SK-N-MC (cell line): ENCODE measurements around the gene TCIRG1.

Source experiments
- DNase-seq: peaks from one replicate; pipeline ENCODE4 v3.0.0-alpha.2; 2011; ENCODE audit warnings: low read depth, low spot score
- H3K27ac ChIP-seq: fragments of 200-600 bp; sonication (generic); 2 replicates; pipeline ENCODE4 v1.5.1; 2016; ENCODE audit warnings: mixed run types
- H3K36me3 ChIP-seq: fragments of 200-600 bp; sonication (generic); 2 replicates; pipeline ENCODE4 v1.6.1; 2017; ENCODE audit warnings: antibody characterized with exemption, low read length, mixed read lengths; ENCODE audit not compliant: insufficient read depth
- H3K4me3 ChIP-seq: fragments of 200-600 bp; sonication (generic); 2 replicates; pipeline ENCODE4 v1.5.1; 2016
- H3K9ac ChIP-seq: fragments of 200-600 bp; sonication (generic); 2 replicates; pipeline ENCODE4 v1.8.0; 2017; ENCODE audit warnings: mixed run types, mixed read lengths; ENCODE audit not compliant: insufficient read length
- H3K9me3 ChIP-seq: fragments of 200-600 bp; sonication (generic); 2 replicates; pipeline ENCODE4 v1.6.1; 2017; ENCODE audit warnings: low read depth, mild to moderate bottlenecking, antibody characterized with exemption, low read length, moderate library complexity, mixed read lengths
- EZH2 ChIP-seq: fragments of 200-600 bp; sonication (generic); IDR thresholded peaks from one replicate; pipeline ENCODE4 v1.6.1; 2017; ENCODE audit warnings: antibody characterized with exemption
- FOXP2 ChIP-seq: optimal IDR thresholded peaks from 2 replicates; pipeline ENCODE3; 2011; ENCODE audit warnings: mild to moderate bottlenecking, moderate library complexity; ENCODE audit not compliant: insufficient read depth; ENCODE audit errors: extremely low read length, control extremely low read depth
- POLR2AphosphoS5 ChIP-seq: IDR thresholded peaks from 2 replicates; pipeline ENCODE4 v1.6.1; 2012; ENCODE audit warnings: mild to moderate bottlenecking, low read depth, low read length, borderline replicate concordance

Gene TCIRG1

GRCh38 chr11:68064926-68065325 lies 26.1 kb downstream of the TCIRG1 start:
- Histone ChIP-seq H3K27ac (no peak overlapping the region), H3K36me3 (peaks cover 12% of the 10 kb centered on the region; the same call in 1 of the 2 replicates), H3K9me3 (no peaks in the 10 kb centered on the region), H3K9ac (no peak overlapping the region), H3K4me3 (no peak overlapping the region)
- no peak for DNase-seq
- no peak for TF ChIP-seq FOXP2
- TF ChIP-seq POLR2AphosphoS5, result no peak
- TF ChIP-seq EZH2, result no peak

- Histone ChIP-seq H3K9me3 (no peaks in the 10 kb centered on the region), H3K9ac (no peak overlapping the region), H3K4me3 (no peak overlapping the region), H3K27ac (no peak overlapping the region), H3K36me3 (peaks cover 15% of the 10 kb centered on the region; the same call in 1 of the 2 replicates)
- DNase-seq, result no peak
- TF ChIP-seq FOXP2 (no peak), POLR2AphosphoS5 (no peak), EZH2 (no peak)
These were observed 27.0 kb downstream of the TCIRG1 start for GRCh38 chr11:68065841-68066240.

DNA sequence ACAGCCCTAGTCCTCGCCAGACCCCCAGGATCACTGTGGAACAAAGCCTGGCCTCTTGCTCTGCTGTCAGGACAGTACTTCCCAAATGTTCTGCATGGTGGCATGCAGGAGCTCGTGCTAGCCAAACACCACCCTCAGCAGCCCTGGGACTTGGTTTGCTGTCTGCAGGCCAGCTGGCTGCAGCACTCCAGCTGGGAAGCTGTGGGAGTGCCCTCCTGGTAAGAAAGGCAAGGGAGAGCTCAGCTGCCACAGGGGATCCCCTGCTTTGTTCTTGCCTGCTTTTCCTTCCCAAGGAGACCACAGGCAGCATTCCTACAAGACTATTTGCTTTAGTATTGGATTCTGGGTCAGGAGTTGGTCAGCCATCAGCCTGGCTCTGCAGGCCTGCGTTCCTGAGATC lies 27.9 kb downstream of the TCIRG1 start:
- DNase-seq, result no peak
- Histone ChIP-seq H3K9ac (no peak overlapping the region), H3K9me3 (no peaks in the 10 kb centered on the region), H3K36me3 (peaks cover 10% of the 10 kb centered on the region; the same call in 1 of the 2 replicates), H3K27ac (no peak overlapping the region), H3K4me3 (no peak overlapping the region)
- TF ChIP-seq FOXP2 (no peak), EZH2 (no peak), POLR2AphosphoS5 (no peak)

- H3K9me3 ChIP-seq, result no peaks in the 10 kb centered on the region
- H3K36me3 ChIP-seq, result peaks cover 5% of the 10 kb centered on the region; the same call in 1 of the 2 replicates
- TF ChIP-seq EZH2 (no peak), POLR2AphosphoS5 (no peak), FOXP2 (no peak)
- no peak for DNase-seq
- H3K9ac ChIP-seq, result no peak overlapping the region
- no peak overlapping the region for H3K4me3 ChIP-seq
- no peak overlapping the region for H3K27ac ChIP-seq
These were observed 29.2 kb downstream of the TCIRG1 start for GRCh38 chr11:68067991-68068390.

GRCh38 chr11:68071281-68072048 lies 32.6 kb downstream of the TCIRG1 start:
- H3K9ac ChIP-seq, result no peak overlapping the region
- H3K4me3 ChIP-seq, result no peak overlapping the region
- no peak for DNase-seq
- no peaks in the 10 kb centered on the region for H3K9me3 ChIP-seq
- H3K36me3 ChIP-seq, result peaks cover 5% of the 10 kb centered on the region; the same call in 1 of the 2 replicates
- TF ChIP-seq POLR2AphosphoS5 (no peak), EZH2 (no peak), FOXP2 (no peak)
- no peak overlapping the region for H3K27ac ChIP-seq

DNA sequence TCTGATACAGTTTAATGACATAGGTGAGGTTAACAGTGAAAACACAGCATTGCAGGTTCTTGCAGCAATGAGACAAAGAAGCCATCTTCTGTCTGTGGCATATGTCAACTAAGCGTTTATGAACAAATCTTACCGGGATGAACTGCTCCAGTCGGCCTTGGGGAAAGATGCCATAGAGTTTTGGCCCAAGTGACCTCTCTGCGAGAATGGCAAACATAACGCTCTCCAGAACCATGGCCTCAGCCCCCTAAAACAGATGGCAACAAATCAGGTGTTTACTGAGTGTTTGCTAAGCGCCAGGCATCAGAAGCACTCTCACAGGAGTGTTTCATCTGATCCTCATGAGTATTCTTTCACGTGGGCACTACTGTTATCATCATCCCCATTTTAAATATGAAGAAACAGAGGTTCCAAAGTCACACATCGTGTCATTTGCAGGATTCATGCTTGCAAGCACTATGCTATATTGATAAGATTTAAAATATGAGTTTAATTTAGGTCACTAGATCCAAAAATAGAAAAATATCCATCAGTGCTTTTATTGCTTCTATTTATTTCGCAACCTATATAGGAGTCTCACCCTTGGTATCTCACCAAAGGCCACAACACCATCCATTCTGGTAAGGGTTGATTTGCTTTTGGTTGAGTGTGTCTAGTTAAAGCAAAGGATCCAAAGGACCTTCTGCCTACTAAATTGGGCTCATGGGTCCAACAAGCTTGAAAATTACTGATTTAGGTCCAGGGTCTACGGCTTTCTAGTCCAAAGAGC lies 35.9 kb downstream of the TCIRG1 start:
- no peak for TF ChIP-seq POLR2AphosphoS5
- no peak for TF ChIP-seq EZH2
- no peak for TF ChIP-seq FOXP2

GRCh38 chr11:68076371-68077042 lies 37.7 kb downstream of the TCIRG1 start:
- no peak for TF ChIP-seq FOXP2
- TF ChIP-seq EZH2, result no peak
- no peak for TF ChIP-seq POLR2AphosphoS5
- H3K4me3 ChIP-seq, result no peak overlapping the region
- H3K9me3 ChIP-seq, result no peaks in the 10 kb centered on the region
- H3K27ac ChIP-seq, result no peak overlapping the region
- no peak overlapping the region for H3K9ac ChIP-seq
- DNase-seq, result no peak
- H3K36me3 ChIP-seq, result no peaks in the 10 kb centered on the region

More for the DNA sequence above, 35.9 kb downstream of the TCIRG1 start:
- no peak overlapping the region for H3K9ac ChIP-seq
- DNase-seq, result no peak
- no peak overlapping the region for H3K27ac ChIP-seq
- no peaks in the 10 kb centered on the region for H3K9me3 ChIP-seq
- H3K4me3 ChIP-seq, result no peak overlapping the region
- 0 out of 2 replicates have a peak, but pooled peaks cover 5% of the 10 kb centered on the region for H3K36me3 ChIP-seq
